ENCODE data around the gene FBLN7. TPM values are rescaled to one million over a fixed set of nuclear protein-coding genes. Genes with fewer than 3 reads are reported as not detected.

The FBLN7 gene
- total and polyA plus RNA-seq, 2 experiments from 2014 or later = 1.6 to 1.7 TPM

DNA sequence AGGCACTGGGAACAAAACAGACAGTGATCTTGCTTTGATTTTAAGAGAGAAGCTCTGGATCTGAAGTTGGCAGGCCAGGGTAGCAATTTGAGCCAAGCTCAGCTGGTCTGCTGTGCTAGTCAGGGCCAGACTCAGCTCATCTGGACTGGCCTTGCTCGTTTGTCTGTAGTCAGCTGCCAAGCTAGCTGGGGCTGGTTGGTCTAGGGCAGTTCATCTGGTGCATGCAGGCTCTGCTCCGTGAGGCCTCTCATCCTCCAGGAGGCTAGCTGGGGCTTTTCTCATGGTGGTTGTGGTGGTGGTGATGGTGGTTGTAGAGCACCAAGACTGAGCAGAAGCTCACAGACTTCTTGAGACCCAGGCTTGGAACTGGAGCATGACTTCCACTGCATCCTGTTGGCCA lies 10.3 kb downstream of the FBLN7 start:
- Histone ChIP-seq H3K4me1 (ENCODE audit: insufficient read depth) (no peaks in the 10 kb centered on the region), H3K36me3 (replicated peaks; ENCODE audit: insufficient read depth, low read depth) (no peaks in the 10 kb centered on the region), H2AFZ (no peak overlapping the region), H4K20me1 (ENCODE audit: insufficient read depth, poor library complexity, severe bottlenecking) (no peaks in the 10 kb centered on the region), H3K27ac (no peak overlapping the region), H3K4me2 (no peak overlapping the region), H3K9me2 (replicated peaks; ENCODE audit: insufficient read depth) (no peaks in the 10 kb centered on the region), H3K27me3 (no peaks in the 10 kb centered on the region), H3K79me2 (no peaks in the 10 kb centered on the region), H3K4me3 (no peak overlapping the region), H3K9me3 (ENCODE audit: low read depth) (no peaks in the 10 kb centered on the region)
- WGBS (ENCODE audit: low lambda C conversion rate, missing lambda C conversion rate) = 90% methylated on average over 2 of the region's 2 CpGs
- TF ChIP-seq EZH2 (IDR thresholded peaks at IDR 0.05; ENCODE audit: borderline replicate concordance) (no peak), EZH2phosphoT487 (IDR thresholded peaks at IDR 0.05; ENCODE audit: low read depth, severe bottlenecking, unreplicated experiment) (no peak)
- TF ChIP-seq, protein P1, sequence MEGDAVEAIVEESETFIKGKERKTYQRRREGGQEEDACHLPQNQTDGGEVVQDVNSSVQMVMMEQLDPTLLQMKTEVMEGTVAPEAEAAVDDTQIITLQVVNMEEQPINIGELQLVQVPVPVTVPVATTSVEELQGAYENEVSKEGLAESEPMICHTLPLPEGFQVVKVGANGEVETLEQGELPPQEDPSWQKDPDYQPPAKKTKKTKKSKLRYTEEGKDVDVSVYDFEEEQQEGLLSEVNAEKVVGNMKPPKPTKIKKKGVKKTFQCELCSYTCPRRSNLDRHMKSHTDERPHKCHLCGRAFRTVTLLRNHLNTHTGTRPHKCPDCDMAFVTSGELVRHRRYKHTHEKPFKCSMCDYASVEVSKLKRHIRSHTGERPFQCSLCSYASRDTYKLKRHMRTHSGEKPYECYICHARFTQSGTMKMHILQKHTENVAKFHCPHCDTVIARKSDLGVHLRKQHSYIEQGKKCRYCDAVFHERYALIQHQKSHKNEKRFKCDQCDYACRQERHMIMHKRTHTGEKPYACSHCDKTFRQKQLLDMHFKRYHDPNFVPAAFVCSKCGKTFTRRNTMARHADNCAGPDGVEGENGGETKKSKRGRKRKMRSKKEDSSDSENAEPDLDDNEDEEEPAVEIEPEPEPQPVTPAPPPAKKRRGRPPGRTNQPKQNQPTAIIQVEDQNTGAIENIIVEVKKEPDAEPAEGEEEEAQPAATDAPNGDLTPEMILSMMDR (IDR thresholded peaks at IDR 0.05; ENCODE audit: poor library complexity) = no peak
- DNase-seq (ENCODE audit: low spot score) = no peak

DNA sequence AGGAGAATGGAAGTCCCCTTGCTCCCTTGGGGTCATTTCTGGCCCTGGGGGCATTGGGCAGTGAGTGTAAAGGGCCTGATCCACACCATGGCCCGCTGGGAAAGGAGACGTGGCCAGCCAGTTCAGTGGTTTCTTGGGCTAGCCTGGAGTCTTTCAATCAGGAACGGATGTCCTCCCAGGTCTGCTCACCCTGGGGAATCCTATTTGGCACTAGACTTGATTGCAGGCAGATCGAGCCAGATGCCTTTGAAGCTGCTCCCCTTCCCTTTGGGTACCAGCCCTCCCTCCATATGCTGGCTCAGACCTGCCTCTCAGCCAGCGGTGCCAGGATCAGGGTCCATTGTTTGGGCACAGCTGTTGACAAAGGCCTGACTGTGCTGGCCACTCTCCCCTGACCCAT lies 11.0 kb downstream of the FBLN7 start:
- H3K36me3 ChIP-seq (replicated peaks; ENCODE audit: insufficient read depth, low read depth) = no peaks in the 10 kb centered on the region
- no peaks in the 10 kb centered on the region for H3K4me1 ChIP-seq (ENCODE audit: insufficient read depth)
- H3K79me2 ChIP-seq = no peaks in the 10 kb centered on the region
- DNase-seq (ENCODE audit: low spot score) = no peak
- no peak overlapping the region for H2AFZ ChIP-seq
- WGBS (ENCODE audit: low lambda C conversion rate, missing lambda C conversion rate) = 95% methylated on average over 5 of the region's 5 CpGs
- no peak overlapping the region for H3K4me3 ChIP-seq
- no peaks in the 10 kb centered on the region for H3K9me2 ChIP-seq (replicated peaks; ENCODE audit: insufficient read depth)
- H3K27me3 ChIP-seq = no peaks in the 10 kb centered on the region
- no peak overlapping the region for H3K4me2 ChIP-seq
- TF ChIP-seq EZH2phosphoT487 (IDR thresholded peaks at IDR 0.05; ENCODE audit: low read depth, severe bottlenecking, unreplicated experiment) (no peak), EZH2 (IDR thresholded peaks at IDR 0.05; ENCODE audit: borderline replicate concordance) (no peak)
- TF ChIP-seq, protein P1 (IDR thresholded peaks at IDR 0.05; ENCODE audit: poor library complexity) = no peak
- H4K20me1 ChIP-seq (ENCODE audit: insufficient read depth, poor library complexity, severe bottlenecking) = no peaks in the 10 kb centered on the region
- no peaks in the 10 kb centered on the region for H3K9me3 ChIP-seq (ENCODE audit: low read depth)
- H3K27ac ChIP-seq = no peak overlapping the region

DNA sequence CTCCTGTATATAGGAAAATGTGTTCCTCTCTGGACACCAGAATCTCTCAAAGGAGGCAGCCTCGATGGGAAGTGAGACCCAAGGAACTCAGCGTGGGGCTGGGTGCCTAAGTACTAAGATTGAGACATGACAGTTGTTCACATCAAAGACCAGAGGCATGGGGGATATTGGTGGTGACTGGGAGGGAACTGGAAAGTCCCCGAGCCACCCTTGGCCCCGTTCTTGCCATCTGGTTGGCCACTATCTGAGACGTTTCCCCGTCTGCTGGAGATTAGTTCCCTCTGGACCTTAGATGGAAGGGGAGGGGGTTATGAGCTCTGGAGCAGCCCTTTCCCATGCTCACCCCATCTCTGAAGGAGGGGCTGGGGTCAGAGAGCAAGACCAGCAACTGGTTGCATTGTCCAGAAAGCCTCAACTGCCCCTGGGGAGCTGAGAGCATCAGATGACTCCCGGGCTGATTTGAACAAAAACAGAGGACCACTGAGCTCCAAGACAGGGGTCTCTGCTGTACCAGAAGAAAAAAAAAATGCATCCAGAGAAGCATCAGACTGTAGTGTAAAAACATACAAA lies 11.8 kb downstream of the FBLN7 start:
- Histone ChIP-seq H2AFZ (no peak overlapping the region), H3K9me2 (replicated peaks; ENCODE audit: insufficient read depth) (no peaks in the 10 kb centered on the region), H4K20me1 (ENCODE audit: insufficient read depth, poor library complexity, severe bottlenecking) (no peaks in the 10 kb centered on the region), H3K9me3 (ENCODE audit: low read depth) (no peaks in the 10 kb centered on the region), H3K4me1 (ENCODE audit: insufficient read depth) (no peaks in the 10 kb centered on the region), H3K79me2 (no peaks in the 10 kb centered on the region), H3K4me3 (no peak overlapping the region), H3K27ac (peak overlapping the region; percentile 42), H3K36me3 (replicated peaks; ENCODE audit: insufficient read depth, low read depth) (no peaks in the 10 kb centered on the region), H3K27me3 (no peaks in the 10 kb centered on the region), H3K4me2 (no peak overlapping the region)
- no peak for DNase-seq (ENCODE audit: low spot score)
- WGBS (ENCODE audit: low lambda C conversion rate, missing lambda C conversion rate) = 84% methylated on average over 7 of the region's 7 CpGs
- TF ChIP-seq EZH2 (IDR thresholded peaks at IDR 0.05; ENCODE audit: borderline replicate concordance) = no peak
- TF ChIP-seq, protein P1 (IDR thresholded peaks at IDR 0.05; ENCODE audit: poor library complexity) = no peak
- TF ChIP-seq EZH2phosphoT487 (IDR thresholded peaks at IDR 0.05; ENCODE audit: low read depth, severe bottlenecking, unreplicated experiment) = no peak

All from hepatocyte (in vitro differentiated cells).